HEK293 (cell line): ENCODE data around the gene R3HDM4.

Source experiments
- ATF2 ChIP-seq: fragments of 450-650 bp; formaldehyde crosslinking; IDR thresholded peaks from 2 replicates; pipeline ENCODE4 v1.5.1; 2016; ENCODE audit warnings: missing biosample characterization, missing genetic modification characterization, low read depth
- ELK4 ChIP-seq: IDR thresholded peaks from 2 replicates; pipeline ENCODE4 v1.6.1; 2011; ENCODE audit warnings: mild to moderate bottlenecking, low read depth, low read length, borderline replicate concordance
- HOXD13 ChIP-seq: sonication (generic); formaldehyde crosslinking; IDR thresholded peaks from 2 replicates; pipeline ENCODE4 v1.8.0; 2022; ENCODE audit warnings: missing genetic modification reagents, borderline replicate concordance
- ZNF433 ChIP-seq: fragments of 450-650 bp; formaldehyde crosslinking; IDR thresholded peaks from 2 replicates; pipeline ENCODE4 v1.5.1; 2016; ENCODE audit warnings: missing biosample characterization, missing genetic modification characterization, low read depth
- TF ChIP-seq, protein P1 (sequence below): fragments of 450-650 bp; formaldehyde crosslinking; IDR thresholded peaks from 2 replicates; pipeline ENCODE4 v1.5.1; 2016; ENCODE audit warnings: missing biosample characterization, missing genetic modification characterization

GRCh38 chr19:858284-858683, 54.7 kb downstream of the R3HDM4 start:
- no peak for TF ChIP-seq ELK4
- TF ChIP-seq HOXD13 (CRISPR knock-in tag), result no peak
- TF ChIP-seq ATF2 (tag by site-specific recombination), result no peak
- TF ChIP-seq, protein P1, sequence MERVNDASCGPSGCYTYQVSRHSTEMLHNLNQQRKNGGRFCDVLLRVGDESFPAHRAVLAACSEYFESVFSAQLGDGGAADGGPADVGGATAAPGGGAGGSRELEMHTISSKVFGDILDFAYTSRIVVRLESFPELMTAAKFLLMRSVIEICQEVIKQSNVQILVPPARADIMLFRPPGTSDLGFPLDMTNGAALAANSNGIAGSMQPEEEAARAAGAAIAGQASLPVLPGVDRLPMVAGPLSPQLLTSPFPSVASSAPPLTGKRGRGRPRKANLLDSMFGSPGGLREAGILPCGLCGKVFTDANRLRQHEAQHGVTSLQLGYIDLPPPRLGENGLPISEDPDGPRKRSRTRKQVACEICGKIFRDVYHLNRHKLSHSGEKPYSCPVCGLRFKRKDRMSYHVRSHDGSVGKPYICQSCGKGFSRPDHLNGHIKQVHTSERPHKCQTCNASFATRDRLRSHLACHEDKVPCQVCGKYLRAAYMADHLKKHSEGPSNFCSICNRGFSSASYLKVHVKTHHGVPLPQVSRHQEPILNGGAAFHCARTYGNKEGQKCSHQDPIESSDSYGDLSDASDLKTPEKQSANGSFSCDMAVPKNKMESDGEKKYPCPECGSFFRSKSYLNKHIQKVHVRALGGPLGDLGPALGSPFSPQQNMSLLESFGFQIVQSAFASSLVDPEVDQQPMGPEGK (tag by site-specific recombination), result no peak
- TF ChIP-seq ZNF433 (tag by site-specific recombination), result no peak
